Panc1 (cell line): ENCODE measurements around the gene C20orf141. TPM values are rescaled to one million over a fixed set of nuclear protein-coding genes. Genes with fewer than 3 reads are reported as not detected.

Experiments used
- ATAC-seq: fragments of 200-7000 bp; cut with Tn5 transposase; 2 replicates; pipeline ENCODE4 v1.9.1; 2020; ENCODE audit warnings: mild to moderate bottlenecking, moderate library complexity
- BruUV-seq: library from RNA; stranded (reverse); fragments of 400-500 nt; replicated peaks from 2 replicates; lab custom pipeline; 2021; lab: Mats Ljungman, UMichigan
- CTCF ChIA-PET: fragments of 300-600 bp; sonication (Branson Sonifier 250); formaldehyde crosslinking; loops from one replicate; lab custom pipeline; 2022; ENCODE audit warnings: antibody characterized with exemption; lab: Charles Lee
- POLR2A ChIA-PET: fragments of 300-600 bp; sonication (Branson Sonifier 250); formaldehyde crosslinking; loops from one replicate; lab custom pipeline; 2022; ENCODE audit warnings: antibody characterized with exemption; lab: Charles Lee
- DNase-seq: peaks from one replicate; pipeline ENCODE4 v3.0.0-alpha.2; 2010; ENCODE audit warnings: low read depth, low spot score
- H3K27ac ChIP-seq: 2 replicates; pipeline ENCODE4 v1.5.1; 2011; ENCODE audit warnings: mild to moderate bottlenecking, low read length, inconsistent platforms
- H3K27me3 ChIP-seq: fragments of 200-500 bp; sonication (Bioruptor generic); 2 replicates; pipeline ENCODE4 v1.6.0; 2014; ENCODE audit warnings: low read length, inconsistent platforms; ENCODE audit not compliant: control insufficient read depth, insufficient read depth
- H3K36me3 ChIP-seq: fragments of 200-500 bp; sonication (Bioruptor generic); 2 replicates; pipeline ENCODE4 v1.5.1; 2014; ENCODE audit warnings: inconsistent platforms, mild to moderate bottlenecking, low read length, moderate library complexity; ENCODE audit not compliant: control insufficient read depth, insufficient read depth
- H3K4me1 ChIP-seq: 2 replicates; pipeline ENCODE4 v1.5.1; 2011; ENCODE audit warnings: inconsistent platforms, mild to moderate bottlenecking, low read length, moderate library complexity; ENCODE audit not compliant: control insufficient read depth, insufficient read depth
- H3K4me3 ChIP-seq, 2 experiments: 2 replicates each; pipeline ENCODE4 v1.5.1; 2011 to 2012; ENCODE audit warnings: low read depth in 2 of 2, low read length in 2 of 2, mild to moderate bottlenecking in 2 of 2, inconsistent platforms in 1 of 2, moderate library complexity in 1 of 2
- H3K9me3 ChIP-seq: fragments of 200-500 bp; sonication (Bioruptor generic); 2 replicates; pipeline ENCODE4 v1.5.1; 2014; ENCODE audit warnings: low read depth, mild to moderate bottlenecking, inconsistent platforms, low read length, moderate library complexity; ENCODE audit not compliant: control insufficient read depth, insufficient read depth
- POLR2AphosphoS5 ChIP-seq: IDR thresholded peaks from 2 replicates; pipeline ENCODE4 v1.6.1; 2012; ENCODE audit warnings: mild to moderate bottlenecking, low read depth, low read length, moderate library complexity
- REST ChIP-seq, 2 experiments: IDR thresholded peaks; 2 replicates each; pipeline ENCODE4 v1.6.1; 2011 to 2012; ENCODE audit warnings: low read depth in 2 of 2, control low read depth in 1 of 2, low read length in 1 of 2, mild to moderate bottlenecking in 1 of 2, moderate library complexity in 1 of 2; ENCODE audit not compliant: insufficient read depth in 1 of 2
- SIN3A ChIP-seq: IDR thresholded peaks from 2 replicates; pipeline ENCODE4 v1.6.1; 2012; ENCODE audit warnings: low read depth, mild to moderate bottlenecking, low read length, moderate library complexity, borderline replicate concordance; ENCODE audit not compliant: insufficient read depth
- TCF7L2 ChIP-seq: IDR thresholded peaks from 2 replicates; pipeline ENCODE4 v1.6.1; 2011; ENCODE audit warnings: mild to moderate bottlenecking, low read depth, low read length, inconsistent platforms
- in situ Hi-C: cut with HindIII; loops from 2 replicates; pipeline ENCODE4 v1.10.0; 2016; ENCODE audit warnings: low sequenced_read_pairs, low pct_unique_long_range_greater_than_20kb
- intact Hi-C: fragments of 100-400 bp; cut with micrococcal nuclease; formaldehyde crosslinking; loops from one replicate; pipeline ENCODE4 v1.10.0; 2022; ENCODE audit not compliant: unreplicated experiment
- total RNA-seq: library from RNA; stranded (reverse); gene quantifications from one replicate; pipeline ENCODE4 v1.2.1, GENCODE V29; 2021; ENCODE audit not compliant: unreplicated experiment
- TF ChIP-seq, protein P1 (sequence below): fragments of 450-650 bp; IDR thresholded peaks from 2 replicates; pipeline ENCODE4 v1.5.1; 2017; ENCODE audit warnings: mild to moderate bottlenecking

Gene C20orf141
- total RNA-seq, 1 experiment from 2014 or later, result not detected

DNA sequence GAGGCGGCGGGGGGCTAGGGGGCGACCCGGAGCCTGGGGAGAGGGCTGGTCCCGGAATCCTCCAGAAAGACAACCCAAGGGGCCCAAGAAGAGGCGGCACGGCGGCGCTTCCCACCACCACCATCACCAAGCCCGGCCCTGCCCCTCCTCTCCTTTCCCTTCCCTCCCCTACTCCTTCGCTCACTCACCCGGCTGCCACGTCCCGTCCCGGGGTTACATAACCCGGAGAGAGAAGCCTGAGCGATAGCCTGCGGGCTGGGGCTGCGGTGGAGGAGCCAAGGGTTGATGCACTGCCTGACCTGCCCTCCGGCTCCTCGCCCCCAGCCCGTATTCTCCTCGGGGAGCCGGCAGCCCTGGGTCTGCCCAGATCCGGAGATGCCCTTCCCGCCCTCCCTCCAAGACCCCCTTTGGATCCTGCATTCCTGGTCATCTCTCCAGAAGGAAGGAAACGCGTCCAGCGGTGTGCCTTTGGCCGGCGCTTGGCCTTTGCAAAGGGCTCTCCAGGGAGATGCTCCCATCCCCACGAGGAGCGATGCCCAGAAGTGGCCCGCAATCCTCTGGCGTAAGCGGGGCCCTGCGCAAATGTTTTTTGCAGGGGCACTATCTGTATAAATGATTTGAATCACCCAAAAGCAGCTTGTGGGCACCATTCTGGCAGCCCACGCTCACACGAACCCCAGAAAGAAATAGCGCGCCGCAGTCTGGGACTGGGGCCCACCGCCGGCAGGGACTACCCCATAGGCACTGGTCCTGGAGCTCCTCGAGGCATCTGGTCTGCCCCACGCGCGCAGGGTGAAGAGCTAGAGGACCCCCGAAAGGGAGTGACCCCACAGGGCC is 9.7 kb upstream of the C20orf141 start:
- Histone ChIP-seq H3K27ac (no peak overlapping the region), H3K4me1 (no peaks in the 10 kb centered on the region), H3K9me3 (no peaks in the 10 kb centered on the region), H3K4me3 (no peak overlapping the region), H3K36me3 (no peaks in the 10 kb centered on the region), H3K27me3 (peaks cover 7% of the 10 kb centered on the region; the same call in 1 of the 2 replicates)
- intact Hi-C loops (no loop called here), in situ Hi-C loops (no loop called here)
- DNase-seq (no peak), ATAC-seq (peak; percentile 72)
- ChIA-PET CTCF (no interaction called here), POLR2A (no interaction called here)
- no TSS peak for BruUV-seq
- no peak for TF ChIP-seq TCF7L2
- TF ChIP-seq, protein P1, sequence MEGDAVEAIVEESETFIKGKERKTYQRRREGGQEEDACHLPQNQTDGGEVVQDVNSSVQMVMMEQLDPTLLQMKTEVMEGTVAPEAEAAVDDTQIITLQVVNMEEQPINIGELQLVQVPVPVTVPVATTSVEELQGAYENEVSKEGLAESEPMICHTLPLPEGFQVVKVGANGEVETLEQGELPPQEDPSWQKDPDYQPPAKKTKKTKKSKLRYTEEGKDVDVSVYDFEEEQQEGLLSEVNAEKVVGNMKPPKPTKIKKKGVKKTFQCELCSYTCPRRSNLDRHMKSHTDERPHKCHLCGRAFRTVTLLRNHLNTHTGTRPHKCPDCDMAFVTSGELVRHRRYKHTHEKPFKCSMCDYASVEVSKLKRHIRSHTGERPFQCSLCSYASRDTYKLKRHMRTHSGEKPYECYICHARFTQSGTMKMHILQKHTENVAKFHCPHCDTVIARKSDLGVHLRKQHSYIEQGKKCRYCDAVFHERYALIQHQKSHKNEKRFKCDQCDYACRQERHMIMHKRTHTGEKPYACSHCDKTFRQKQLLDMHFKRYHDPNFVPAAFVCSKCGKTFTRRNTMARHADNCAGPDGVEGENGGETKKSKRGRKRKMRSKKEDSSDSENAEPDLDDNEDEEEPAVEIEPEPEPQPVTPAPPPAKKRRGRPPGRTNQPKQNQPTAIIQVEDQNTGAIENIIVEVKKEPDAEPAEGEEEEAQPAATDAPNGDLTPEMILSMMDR, result no peak
- no peak for TF ChIP-seq POLR2AphosphoS5
- TF ChIP-seq SIN3A, result no peak
- no peak for TF ChIP-seq REST (IDR thresholded peaks at IDR 0.05; ENCODE audit: insufficient read depth in 1 of 2, low read depth in 2 of 2, low read length in 1 of 2)

- H3K27me3 ChIP-seq, result peaks cover 7% of the 10 kb centered on the region; the same call in 1 of the 2 replicates
- in situ Hi-C loops, result no loop called here
- no peak overlapping the region for H3K27ac ChIP-seq
- H3K9me3 ChIP-seq, result no peaks in the 10 kb centered on the region
- no peak overlapping the region for H3K4me3 ChIP-seq
- POLR2A ChIA-PET, result no interaction called here
- DNase-seq (no peak), ATAC-seq (no peak)
- CTCF ChIA-PET, result no interaction called here
- TF ChIP-seq TCF7L2, result no peak
- TF ChIP-seq, protein P1, result no peak
- TF ChIP-seq POLR2AphosphoS5, result no peak
- no peak for TF ChIP-seq SIN3A
- no peak for TF ChIP-seq REST (IDR thresholded peaks at IDR 0.05; ENCODE audit: insufficient read depth in 1 of 2, low read depth in 2 of 2, low read length in 1 of 2)
- intact Hi-C loops, result no loop called here
- no peaks in the 10 kb centered on the region for H3K4me1 ChIP-seq
- no peaks in the 10 kb centered on the region for H3K36me3 ChIP-seq
- no TSS peak for BruUV-seq
These were observed 9.0 kb upstream of the C20orf141 start for GRCh38 chr20:2805689-2806350.
